Breast epithelium (tissue), 3 donors: Measurements from ENCODE around the gene SHC3.

Experiments
- CTCF ChIP-seq, 3 donors: fragments of 450-650 bp; IDR thresholded peaks; one replicate each; pipeline ENCODE4 v1.5.1; 2016 to 2017; ENCODE audit warnings: antibody characterized with exemption in 3 of 3, mild to moderate bottlenecking in 3 of 3, moderate library complexity in 3 of 3
- POLR2A ChIP-seq: fragments of 450-650 bp; IDR thresholded peaks from one replicate; pipeline ENCODE4 v1.6.1; 2016; ENCODE audit warnings: antibody characterized with exemption, mild to moderate bottlenecking, moderate library complexity
- POLR2AphosphoS5 ChIP-seq, 3 donors: sonication (generic); formaldehyde crosslinking; IDR thresholded peaks; one replicate each; pipeline ENCODE4 v1.6.1; 2017; ENCODE audit warnings: antibody characterized with exemption in 3 of 3

- TF ChIP-seq POLR2AphosphoS5 (IDR thresholded peaks at IDR 0.05): no peak
- no peak for TF ChIP-seq CTCF (IDR thresholded peaks at IDR 0.05)
- TF ChIP-seq POLR2A: no peak
These were observed 28.9 kb downstream of the SHC3 start for GRCh38 chr9:89149726-89150125.
